Stimulated activated CD8-positive, alpha-beta memory T cell treated with anti-CD3 and anti-CD28 coated beads, Interleukin-15, amount 100 ng/mL, for 1 hour (primary cell): ENCODE measurements around the gene UNC13B.

Experiments
- DNase-seq: peaks from one replicate; pipeline ENCODE4 v3.0.0-alpha.2; 2020; ENCODE audit warnings: low read depth

Gene UNC13B

GRCh38 chr9:35277628-35278359, 116.0 kb downstream of the UNC13B start:
- no peak for DNase-seq

GRCh38 chr9:35279946-35280345, 118.1 kb downstream of the UNC13B start:
- no peak for DNase-seq

- no peak for DNase-seq
These were observed 118.6 kb downstream of the UNC13B start for GRCh38 chr9:35280399-35280798.

GRCh38 chr9:35285731-35286130, 123.9 kb downstream of the UNC13B start:
- no peak for DNase-seq

GRCh38 chr9:35286381-35286780, 124.6 kb downstream of the UNC13B start:
- DNase-seq = no peak

- no peak for DNase-seq
These were observed 126.3 kb downstream of the UNC13B start for GRCh38 chr9:35287987-35288632.

GRCh38 chr9:35288778-35289177, 127.0 kb downstream of the UNC13B start:
- no peak for DNase-seq

GRCh38 chr9:35293376-35293964, 131.7 kb downstream of the UNC13B start:
- DNase-seq = no peak

- no peak for DNase-seq
These were observed 132.3 kb downstream of the UNC13B start for GRCh38 chr9:35294066-35294465.

GRCh38 chr9:35294556-35294955, 132.7 kb downstream of the UNC13B start:
- DNase-seq = no peak

GRCh38 chr9:35295369-35296036, 133.7 kb downstream of the UNC13B start:
- no peak for DNase-seq

- DNase-seq = no peak
These were observed 141.8 kb downstream of the UNC13B start for GRCh38 chr9:35303567-35303966.

- DNase-seq = no peak
These were observed 144.5 kb downstream of the UNC13B start for GRCh38 chr9:35306283-35306682.

- DNase-seq = no peak
These were observed 146.5 kb downstream of the UNC13B start for GRCh38 chr9:35308316-35308715.

- no peak for DNase-seq
These were observed 150.3 kb downstream of the UNC13B start for GRCh38 chr9:35311891-35312639.

GRCh38 chr9:35313460-35313859, 151.7 kb downstream of the UNC13B start:
- no peak for DNase-seq

- no peak for DNase-seq
These were observed 152.1 kb downstream of the UNC13B start for GRCh38 chr9:35313916-35314315.

GRCh38 chr9:35318741-35319140, 156.9 kb downstream of the UNC13B start:
- no peak for DNase-seq

- no peak for DNase-seq
These were observed 160.5 kb downstream of the UNC13B start for GRCh38 chr9:35322075-35322885.

GRCh38 chr9:35324966-35325365, 163.2 kb downstream of the UNC13B start:
- no peak for DNase-seq

GRCh38 chr9:35333551-35333950, 171.7 kb downstream of the UNC13B start:
- no peak for DNase-seq
